Spleen (tissue), 11 donors: ENCODE results near the gene APOL5. TPM values are rescaled to one million over a fixed set of nuclear protein-coding genes. Genes with fewer than 3 reads are reported as not detected.
"Not testable (repeated sequence)": the region's sequence is repeated elsewhere in the genome, so short reads cannot be mapped to it uniquely, and the experiment has no call there.

Experiments used
- DNase-seq: peaks from one replicate; pipeline ENCODE4 v3.0.0-alpha.2; 2020
- H3K27ac ChIP-seq, 8 donors: fragments of 200-600 bp; sonication (generic) in 7 of 8; 1 replicate in 4 of 8; 2 replicates in 4 of 8; pipeline versions ENCODE4 v1.5.0 to v1.8.0; 2016 to 2021; ENCODE audit warnings: inconsistent platforms in 4 of 8, mild to moderate bottlenecking in 4 of 8, moderate library complexity in 1 of 8
- H3K27me3 ChIP-seq, 7 donors: fragments of 200-600 bp; sonication (generic) in 6 of 7; replicated peaks in 1 of 7; 1 replicate in 4 of 7; 2 replicates in 3 of 7; pipeline versions ENCODE4 v1.5.0 to v1.8.0; 2016 to 2021; ENCODE audit warnings: inconsistent platforms in 3 of 7, mild to moderate bottlenecking in 1 of 7
- H3K36me3 ChIP-seq, 6 donors: fragments of 200-600 bp; sonication (generic) in 5 of 6; 1 replicate in 4 of 6; 2 replicates in 2 of 6; pipeline versions ENCODE4 v1.5.0 to v1.8.0; 2016 to 2021; ENCODE audit warnings: inconsistent platforms in 2 of 6
- H3K4me1 ChIP-seq, 6 donors: fragments of 200-600 bp; sonication (generic) in 5 of 6; 1 replicate in 3 of 6; 2 replicates in 3 of 6; pipeline versions ENCODE4 v1.5.0 to v1.8.0; 2016 to 2021; ENCODE audit warnings: inconsistent platforms in 3 of 6
- H3K4me3 ChIP-seq, 8 donors: fragments of 200-600 bp; sonication (generic) in 7 of 8; 1 replicate in 4 of 8; 2 replicates in 4 of 8; pipeline versions ENCODE4 v1.5.0 to v1.8.0; 2016 to 2021; ENCODE audit warnings: inconsistent platforms in 4 of 8, mild to moderate bottlenecking in 4 of 8, moderate library complexity in 2 of 8
- H3K9me3 ChIP-seq, 8 donors: fragments of 200-600 bp; sonication (generic) in 7 of 8; 1 replicate in 4 of 8; 2 replicates in 4 of 8; pipeline versions ENCODE4 v1.5.0 to v1.8.0; 2016 to 2021; ENCODE audit warnings: inconsistent platforms in 4 of 8
- POLR2A ChIP-seq, 3 donors: fragments of 450-650 bp; IDR thresholded peaks; one replicate each; pipeline ENCODE4 v1.5.1; 2017; ENCODE audit warnings: antibody characterized with exemption in 3 of 3, mild to moderate bottlenecking in 1 of 3
- POLR2AphosphoS5 ChIP-seq, 3 donors: sonication (generic); formaldehyde crosslinking; IDR thresholded peaks; one replicate each; pipeline ENCODE4 v1.5.1; 2017; ENCODE audit warnings: antibody characterized with exemption in 3 of 3
- WGBS, 5 donors: extraction: QIAGEN DNeasy Blood & Tissue Kit in 3 of 5; methylation state at CpG; one replicate each; pipeline versions ENCODE4 v1.1.5 to v1.1.7; 2013 to 2018; 5-methylcytosine and 5-hydroxymethylcytosine counted together
- intact Hi-C: fragments of 100-400 bp; cut with DNase I; formaldehyde crosslinking; loops from one replicate; pipeline ENCODE4 v1.15.0; 2023; ENCODE audit warnings: low total_unique reads
- polyA plus RNA-seq, 3 donors: library from polyadenylated mRNA; stranded (reverse); fragments of 200-250 nt; gene quantifications; one replicate each; pipeline ENCODE4 v1.2.1, GENCODE V29; 2013
- total RNA-seq, 7 donors: library from RNA; depleted of rRNA in 3 of 7; stranded (reverse); fragments of >200 nt in 3 of 7; fragmentation: NEBNext Ultra II Directional in 4 of 7; extraction: Animal tissue kit (Norgen Biotek cat#: 25700) in 4 of 7; gene quantifications; one replicate each; pipeline versions ENCODE4 v1.1.0 to v1.2.1, GENCODE V29; 2016 to 2021
- TF ChIP-seq, protein P1 (sequence below), 11 experiments: fragments of 200-600 bp in 7 of 11; fragments of 450-650 bp in 4 of 11; sonication (generic) in 4 of 11; IDR thresholded peaks in 8 of 11; conservative IDR thresholded peaks in 3 of 11; 1 replicate in 7 of 11; 2 replicates in 4 of 11; pipeline versions ENCODE4 v1.4.0 to v1.8.0; 2016 to 2021; ENCODE audit warnings: antibody characterized with exemption in 11 of 11, inconsistent platforms in 4 of 11, mild to moderate bottlenecking in 1 of 11
- donor health status: healthy with polysubstance abuse.
- donor health status: DM: no; HTN: no; CAD: no; lungs with moderate emphysema.
- donor health status: DM: no; HTN: no; CAD: no.
- donor health status: Bipolar disorder and iron deficiency.
- donor health status: healthy.
- donor health status: DM: no; HTN: no; CAD: no.
- donor health status: DM: yes; HTN: yes; CAD: no.

Gene APOL5
- total and polyA plus RNA-seq, 10 donors = not detected

GRCh38 chr22:35688913-35689675 lies 28.6 kb upstream of the APOL5 start:
- peaks cover 0 to 14% (median 0%) of the 10 kb centered on the region in 6 donors for H3K4me1 ChIP-seq
- intact Hi-C loops = no loop called here
- H3K27me3 ChIP-seq = peaks cover 0 to 4% (median 0%) of the 10 kb centered on the region in 7 donors
- H3K36me3 ChIP-seq = no peaks in the 10 kb centered on the region
- H3K9me3 ChIP-seq = peaks cover 0 to 4% (median 0%) of the 10 kb centered on the region in 8 donors
- WGBS, 5 donors = 81 to 87% (median 85%) methylated on average over 10 of the region's 10 CpGs
- H3K27ac ChIP-seq = no peak overlapping the region
- no peak overlapping the region for H3K4me3 ChIP-seq
- TF ChIP-seq POLR2AphosphoS5 (IDR thresholded peaks at IDR 0.05) = no peak
- no peak for TF ChIP-seq POLR2A (IDR thresholded peaks at IDR 0.05)
- TF ChIP-seq, protein P1, sequence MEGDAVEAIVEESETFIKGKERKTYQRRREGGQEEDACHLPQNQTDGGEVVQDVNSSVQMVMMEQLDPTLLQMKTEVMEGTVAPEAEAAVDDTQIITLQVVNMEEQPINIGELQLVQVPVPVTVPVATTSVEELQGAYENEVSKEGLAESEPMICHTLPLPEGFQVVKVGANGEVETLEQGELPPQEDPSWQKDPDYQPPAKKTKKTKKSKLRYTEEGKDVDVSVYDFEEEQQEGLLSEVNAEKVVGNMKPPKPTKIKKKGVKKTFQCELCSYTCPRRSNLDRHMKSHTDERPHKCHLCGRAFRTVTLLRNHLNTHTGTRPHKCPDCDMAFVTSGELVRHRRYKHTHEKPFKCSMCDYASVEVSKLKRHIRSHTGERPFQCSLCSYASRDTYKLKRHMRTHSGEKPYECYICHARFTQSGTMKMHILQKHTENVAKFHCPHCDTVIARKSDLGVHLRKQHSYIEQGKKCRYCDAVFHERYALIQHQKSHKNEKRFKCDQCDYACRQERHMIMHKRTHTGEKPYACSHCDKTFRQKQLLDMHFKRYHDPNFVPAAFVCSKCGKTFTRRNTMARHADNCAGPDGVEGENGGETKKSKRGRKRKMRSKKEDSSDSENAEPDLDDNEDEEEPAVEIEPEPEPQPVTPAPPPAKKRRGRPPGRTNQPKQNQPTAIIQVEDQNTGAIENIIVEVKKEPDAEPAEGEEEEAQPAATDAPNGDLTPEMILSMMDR (IDR thresholded peaks at IDR 0.05 in 8 of 11, conservative IDR thresholded peaks at IDR 0.05 in 3 of 11) = no peak
- no peak for DNase-seq

- TF ChIP-seq, protein P1 (IDR thresholded peaks at IDR 0.05 in 8 of 11, conservative IDR thresholded peaks at IDR 0.05 in 3 of 11) = no peak
- TF ChIP-seq POLR2AphosphoS5 (IDR thresholded peaks at IDR 0.05) (no peak), POLR2A (IDR thresholded peaks at IDR 0.05) (no peak)
- peaks cover 0 to 4% (median 0%) of the 10 kb centered on the region in 7 donors for H3K27me3 ChIP-seq
- DNase-seq = no peak
- 3 to 26% (median 16%) methylated on average over 1 of the region's 1 CpG for WGBS, 5 donors
- H3K9me3 ChIP-seq = peaks cover 0 to 4% (median 0%) of the 10 kb centered on the region in 8 donors
- H3K27ac ChIP-seq = no peak overlapping the region
- no peak overlapping the region for H3K4me3 ChIP-seq
- H3K4me1 ChIP-seq = peaks cover 0 to 14% (median 0%) of the 10 kb centered on the region in 6 donors
- intact Hi-C loops = no loop called here
- no peaks in the 10 kb centered on the region for H3K36me3 ChIP-seq
Measured at GRCh38 chr22:35690001-35690400, 27.7 kb upstream of the APOL5 start.

- Histone ChIP-seq H3K36me3 (no peaks in the 10 kb centered on the region), H3K27ac (no peak overlapping the region), H3K4me1 (no peaks in the 10 kb centered on the region), H3K4me3 (no peak overlapping the region), H3K9me3 (no peaks in the 10 kb centered on the region), H3K27me3 (peaks cover 0 to 4% (median 0%) of the 10 kb centered on the region in 7 donors)
- WGBS, 5 donors = 84 to 92% (median 85%) methylated on average over 13 of the region's 13 CpGs
- intact Hi-C loops = no loop called here
- TF ChIP-seq, protein P1 (IDR thresholded peaks at IDR 0.05 in 8 of 11, conservative IDR thresholded peaks at IDR 0.05 in 3 of 11) = no peak
- TF ChIP-seq POLR2A (IDR thresholded peaks at IDR 0.05) (no peak), POLR2AphosphoS5 (IDR thresholded peaks at IDR 0.05) (no peak)
- no peak for DNase-seq
Measured at GRCh38 chr22:35695202-35695601, 22.5 kb upstream of the APOL5 start.

DNA sequence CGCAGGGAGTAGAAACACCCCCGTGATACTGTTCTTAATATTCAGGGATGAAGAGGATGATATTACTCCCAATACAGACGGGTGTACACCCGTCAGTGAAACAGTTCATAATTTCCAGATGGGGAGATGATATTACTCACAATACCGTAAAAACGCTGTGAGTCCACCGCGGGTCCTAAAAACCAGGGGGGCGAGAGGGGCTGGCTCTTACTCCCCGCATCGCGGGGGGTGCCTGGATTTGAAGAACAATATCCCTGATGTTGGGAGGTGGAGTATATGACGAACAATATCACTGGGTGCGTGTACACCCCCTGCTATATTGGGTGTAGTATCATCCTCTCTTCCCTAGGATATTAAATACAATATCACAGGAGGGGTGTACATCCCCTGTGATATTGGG lies 20.5 kb upstream of the APOL5 start:
- no peaks in the 10 kb centered on the region for H3K9me3 ChIP-seq
- intact Hi-C loops = no loop called here
- no peak overlapping the region for H3K27ac ChIP-seq
- TF ChIP-seq POLR2AphosphoS5 (IDR thresholded peaks at IDR 0.05) (no peak), POLR2A (IDR thresholded peaks at IDR 0.05) (no peak)
- TF ChIP-seq, protein P1 (IDR thresholded peaks at IDR 0.05 in 8 of 11, conservative IDR thresholded peaks at IDR 0.05 in 3 of 11) = no peak
- H3K4me3 ChIP-seq = no peak overlapping the region
- DNase-seq = no peak
- 82 to 86% (median 85%) methylated on average over 13 to 14 of the region's 14 CpGs for WGBS, 5 donors
- H3K4me1 ChIP-seq = no peaks in the 10 kb centered on the region
- no peaks in the 10 kb centered on the region for H3K36me3 ChIP-seq
- H3K27me3 ChIP-seq = no peaks in the 10 kb centered on the region

DNA sequence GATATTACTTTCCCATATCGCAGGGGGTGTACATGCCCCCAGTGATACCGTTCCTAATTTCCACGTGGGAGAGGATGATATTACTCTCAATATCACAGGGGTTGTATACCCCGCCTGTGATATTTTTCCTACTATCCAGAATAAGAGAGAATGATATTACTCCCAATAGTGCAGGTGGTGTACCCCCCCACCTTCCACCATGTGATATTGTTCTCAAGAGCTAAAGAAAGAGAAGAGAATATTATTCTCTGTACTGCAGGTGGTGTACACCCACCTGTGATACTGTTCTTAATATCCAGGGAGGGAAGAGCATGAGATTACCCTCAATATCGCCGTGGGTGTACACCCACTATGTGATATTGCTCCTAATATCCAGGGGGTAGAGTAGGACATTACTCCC lies 17.8 kb upstream of the APOL5 start:
- H3K9me3 ChIP-seq, H3K4me3 ChIP-seq, DNase-seq, intact Hi-C loops, H3K4me1 ChIP-seq, H3K36me3 ChIP-seq, H3K27me3 ChIP-seq, H3K27ac ChIP-seq: not testable (repeated sequence)
- WGBS, 5 donors = 76 to 88% (median 82%) methylated on average over 4 to 6 of the region's 6 CpGs
